CD4-positive, alpha-beta T cell (primary cell): Measurements from ENCODE around the gene RESP18. TPM values are rescaled to one million over a fixed set of nuclear protein-coding genes. Genes with fewer than 3 reads are reported as not detected.
"Not testable (repeated sequence)": the region's sequence is repeated elsewhere in the genome, so short reads cannot be mapped to it uniquely, and the experiment has no call there.

Source experiments
- ATAC-seq: fragments of 200-7000 bp; cut with Tn5 transposase; one replicate; pipeline ENCODE4 v1.10.0; 2022; ENCODE audit warnings: mild to moderate bottlenecking; ENCODE audit not compliant: poor library complexity
- CTCF ChIA-PET: fragments of 350-600 bp; sonication (Branson Sonifier 250); formaldehyde crosslinking; loops from one replicate; lab custom pipeline; 2021; ENCODE audit warnings: antibody characterized with exemption, inconsistent platforms; lab: Charles Lee
- POLR2A ChIA-PET: fragments of 350-600 bp; sonication (Branson Sonifier 250); formaldehyde crosslinking; loops from one replicate; lab custom pipeline; 2021; ENCODE audit warnings: antibody characterized with exemption, inconsistent platforms; lab: Charles Lee
- DNase-seq, 14 experiments: peaks; one replicate each; pipeline ENCODE4 v3.0.0-alpha.2; 2013 to 2020; ENCODE audit warnings: mixed read lengths in 2 of 14
- H3K27ac ChIP-seq, 2 donors: one replicate each; pipeline versions ENCODE4 v1.5.1 to v1.7.0; 2013; ENCODE audit warnings: low read length in 2 of 2, low read depth in 1 of 2, mild to moderate bottlenecking in 1 of 2
- H3K27me3 ChIP-seq, 2 experiments: 1 replicate in 1 of 2; 2 replicates in 1 of 2; pipeline versions ENCODE4 v1.6.1 to v1.7.0; 2013; ENCODE audit warnings: low read length in 2 of 2, control low read depth in 1 of 2, mild to moderate bottlenecking in 1 of 2, moderate library complexity in 1 of 2; ENCODE audit not compliant: insufficient read depth in 2 of 2, control insufficient read depth in 1 of 2
- H3K36me3 ChIP-seq: one replicate; pipeline ENCODE4 v1.6.1; 2013; ENCODE audit warnings: low read length, control low read depth; ENCODE audit not compliant: insufficient read depth
- H3K4me1 ChIP-seq: one replicate; pipeline ENCODE4 v1.6.1; 2013; ENCODE audit warnings: low read length, control low read depth; ENCODE audit not compliant: insufficient read depth
- H3K4me3 ChIP-seq: one replicate; pipeline ENCODE4 v1.5.1; 2013; ENCODE audit warnings: mild to moderate bottlenecking, low read length, moderate library complexity
- H3K9me3 ChIP-seq, 2 experiments: 1 replicate in 1 of 2; 2 replicates in 1 of 2; pipeline versions ENCODE4 v1.6.1 to v1.7.0; 2013; ENCODE audit warnings: low read length in 2 of 2, mild to moderate bottlenecking in 2 of 2, control low read depth in 1 of 2, moderate library complexity in 1 of 2; ENCODE audit not compliant: control insufficient read depth in 1 of 2, insufficient read depth in 1 of 2
- H3K27ac Mint-ChIP-seq: one replicate; pipeline ENCODE4 v1.8.0; 2020; ENCODE audit warnings: mixed read lengths
- H3K27me3 Mint-ChIP-seq: one replicate; pipeline ENCODE4 v1.8.0; 2021; ENCODE audit warnings: mixed read lengths
- H3K36me3 Mint-ChIP-seq: one replicate; pipeline ENCODE4 v1.8.0; 2021; ENCODE audit warnings: low read depth, mixed read lengths
- H3K4me1 Mint-ChIP-seq: one replicate; pipeline ENCODE4 v1.8.0; 2021; ENCODE audit warnings: low read depth, mixed read lengths
- H3K4me3 Mint-ChIP-seq: one replicate; pipeline ENCODE4 v1.8.0; 2020; ENCODE audit warnings: mild to moderate bottlenecking, mixed read lengths
- H3K9me3 Mint-ChIP-seq: one replicate; pipeline ENCODE4 v1.8.0; 2020; ENCODE audit warnings: mixed read lengths
- CTCF ChIP-seq: fragments of 200-600 bp; IDR thresholded peaks from one replicate; pipeline ENCODE4 v1.8.0; 2022; ENCODE audit warnings: antibody characterized with exemption, mild to moderate bottlenecking
- intact Hi-C, 2 experiments: fragments of 100-400 bp; cut with DNase I in 1 of 2; cut with micrococcal nuclease in 1 of 2; formaldehyde crosslinking; loops; one replicate each; pipeline versions ENCODE4 v1.15.1 to v1.9.0; 2023 to 2025; cut with DNase I, micrococcal nuclease
- total RNA-seq, 174 experiments: library from RNA in 2 of 174; stranded (reverse) in 2 of 174; gene quantifications; one replicate each; pipeline ENCODE4 v1.2.3 and lab custom pipeline; 2021 to 2026

Gene RESP18
- total RNA-seq, 2 experiments from 2014 or later = not detected

GRCh38 chr2:219289537-219290361 is 42.8 kb downstream of the RESP18 start:
- H3K4me1 Mint-ChIP-seq = peaks cover 5% of the 10 kb centered on the region
- H3K27ac Mint-ChIP-seq = no peak overlapping the region
- CTCF ChIA-PET = interaction anchor here (1.4 kb wide), 1 partner anchor 129 kb away, joined by 3 read pairs; the partner anchor contains the start of gene NHEJ1
- H3K9me3 Mint-ChIP-seq = no peaks in the 10 kb centered on the region
- peaks cover 15% of the 10 kb centered on the region for H3K36me3 Mint-ChIP-seq
- no peak for DNase-seq
- no peaks in the 10 kb centered on the region for H3K27me3 Mint-ChIP-seq
- Histone ChIP-seq H3K36me3 (peaks cover 13% of the 10 kb centered on the region), H3K4me1 (peaks cover 9% of the 10 kb centered on the region), H3K27me3 (no peaks in the 10 kb centered on the region), H3K9me3 (no peaks in the 10 kb centered on the region), H3K27ac (no peak overlapping the region), H3K4me3 (no peak overlapping the region)
- no peak overlapping the region for H3K4me3 Mint-ChIP-seq
- no peak for TF ChIP-seq CTCF
- ATAC-seq = no peak
- POLR2A ChIA-PET = no interaction called here
- intact Hi-C loops = loop anchor here in 1 of 2 experiments (5.0 to 10.0 kb wide), 2 partner anchors 62 to 255 kb away; partner anchors contain the start of genes ANKZF1, ATG9A, CHPF and TMEM198

DNA sequence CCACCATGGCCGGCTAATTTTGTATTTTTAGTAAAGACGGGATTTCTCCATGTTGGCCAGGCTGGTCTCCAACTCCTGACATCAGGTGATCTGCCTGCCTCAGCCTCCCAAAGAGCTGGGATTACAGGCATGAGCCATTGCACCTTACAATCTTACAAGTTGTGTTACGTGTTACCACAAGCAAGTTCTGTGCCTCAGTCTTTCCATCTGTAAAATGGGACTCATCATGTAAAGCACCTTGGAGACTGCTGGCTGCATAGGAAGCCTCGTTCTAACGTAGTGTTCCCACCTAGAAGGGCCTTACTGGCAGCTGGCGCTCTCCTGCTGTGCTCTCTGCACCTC is 43.4 kb downstream of the RESP18 start:
- DNase-seq (no peak), ATAC-seq (no peak)
- Mint-ChIP-seq H3K4me1 (peaks cover 2% of the 10 kb centered on the region), H3K4me3 (no peak overlapping the region), H3K36me3 (peaks cover 20% of the 10 kb centered on the region), H3K27ac (no peak overlapping the region), H3K27me3 (no peaks in the 10 kb centered on the region), H3K9me3 (no peaks in the 10 kb centered on the region)
- no peaks in the 10 kb centered on the region for H3K27me3 ChIP-seq
- TF ChIP-seq CTCF = no peak
- POLR2A ChIA-PET = no interaction called here
- peaks cover 3% of the 10 kb centered on the region for H3K4me1 ChIP-seq
- intact Hi-C loops = no loop called here
- CTCF ChIA-PET = no interaction called here
- no peaks in the 10 kb centered on the region for H3K9me3 ChIP-seq
- H3K36me3 ChIP-seq = peaks cover 19% of the 10 kb centered on the region
- H3K4me3 ChIP-seq = no peak overlapping the region
- no peak overlapping the region for H3K27ac ChIP-seq

DNA sequence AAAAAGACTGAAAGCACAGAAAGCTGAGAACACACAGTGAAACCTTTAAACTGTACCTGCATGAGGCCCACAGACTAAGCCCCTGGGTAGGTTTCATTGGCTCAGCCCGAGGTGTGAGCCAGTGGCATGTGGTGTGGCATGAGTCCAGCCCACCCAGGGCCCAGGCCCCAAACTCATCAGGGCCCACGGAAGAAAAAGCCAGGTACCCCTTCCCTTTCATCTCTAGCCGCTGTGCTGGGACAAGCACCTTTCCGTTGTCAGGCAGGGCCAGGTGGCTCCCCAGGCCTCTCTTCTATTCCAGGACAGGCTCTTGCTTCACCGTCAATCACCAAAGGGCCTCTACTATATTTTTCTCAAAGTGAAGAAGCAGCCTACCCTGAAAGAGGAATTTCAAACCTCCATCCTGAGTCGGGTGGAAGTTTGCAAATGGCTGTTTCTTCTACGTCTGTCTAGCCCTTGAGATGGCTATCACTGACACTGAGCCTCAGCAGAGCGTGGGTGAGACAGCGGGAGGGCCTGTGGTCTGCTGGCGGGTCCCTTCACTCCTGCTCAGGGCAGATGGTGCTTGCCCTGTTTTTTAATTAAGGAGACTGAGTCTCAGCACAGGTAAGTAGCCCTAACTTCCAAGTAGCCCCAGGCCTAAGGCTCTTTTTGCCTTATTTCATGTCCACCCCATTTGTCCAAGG is 44.8 kb downstream of the RESP18 start:
- no peak overlapping the region for H3K4me3 Mint-ChIP-seq
- H3K4me1 Mint-ChIP-seq = no peaks in the 10 kb centered on the region
- Histone ChIP-seq H3K4me3 (no peak overlapping the region), H3K27me3 (no peaks in the 10 kb centered on the region), H3K36me3 (peaks cover 33% of the 10 kb centered on the region), H3K4me1 (no peaks in the 10 kb centered on the region), H3K27ac (no peak overlapping the region), H3K9me3 (no peaks in the 10 kb centered on the region)
- TF ChIP-seq CTCF = no peak
- H3K27me3 Mint-ChIP-seq = no peaks in the 10 kb centered on the region
- H3K36me3 Mint-ChIP-seq = peaks cover 33% of the 10 kb centered on the region
- ChIA-PET CTCF (interaction anchor here (1.5 kb wide), 1 partner anchor 33 kb away, joined by 3 read pairs; no protein-coding TSS in a partner anchor), POLR2A (no interaction called here)
- DNase-seq (no peak), ATAC-seq (no peak)
- peak overlapping the region; percentile 4 for H3K27ac Mint-ChIP-seq
- no peaks in the 10 kb centered on the region for H3K9me3 Mint-ChIP-seq
- intact Hi-C loops = no loop called here

GRCh38 chr2:219287116-219287440 is 45.5 kb downstream of the RESP18 start:
- H3K27ac ChIP-seq, ATAC-seq, H3K9me3 Mint-ChIP-seq, H3K4me3 ChIP-seq, H3K4me1 ChIP-seq, DNase-seq, H3K9me3 ChIP-seq, intact Hi-C loops, H3K4me1 Mint-ChIP-seq, H3K4me3 Mint-ChIP-seq, H3K27me3 Mint-ChIP-seq, H3K27me3 ChIP-seq: not testable (repeated sequence)
- peaks cover 40% of the 10 kb centered on the region for H3K36me3 ChIP-seq
- ChIA-PET POLR2A (interaction anchor here (0.8 to 1.6 kb wide), 2 partner anchors 8 to 37 kb away, joined by 3 to 6 read pairs; no protein-coding TSS in a partner anchor), CTCF (interaction anchor here (1.5 to 12.0 kb wide), 2 partner anchors 8 to 33 kb away, joined by 3 to 190 read pairs; no protein-coding TSS in a partner anchor)
- Mint-ChIP-seq H3K27ac (peak overlapping the region; percentile 31), H3K36me3 (peaks cover 40% of the 10 kb centered on the region)
